HEK293 (cell line): Measurements from ENCODE around the gene ZNF385D.

Experiments used
- CTCF ChIA-PET: fragments of 350-600 bp; formaldehyde crosslinking; extraction: SDS; loops from one replicate; lab custom pipeline; 2021; ENCODE audit warnings: antibody characterized with exemption; lab: Yijun Ruan, JAX
- POLR2A ChIA-PET: fragments of 300-600 bp; formaldehyde crosslinking; extraction: SDS; loops from one replicate; lab custom pipeline; 2020; ENCODE audit warnings: antibody characterized with exemption, inconsistent platforms; lab: Yijun Ruan, JAX
- H3K27ac ChIP-seq: fragments of 200-500 bp; sonication (Bioruptor generic); 2 replicates; pipeline ENCODE4 v1.5.1; 2014; ENCODE audit warnings: low read depth, low read length, control low read depth, inconsistent platforms; ENCODE audit errors: extremely low read depth
- H3K36me3 ChIP-seq, 2 experiments: fragments of 200-500 bp in 1 of 2; sonication (Bioruptor generic) in 1 of 2; 1 replicate in 1 of 2; 2 replicates in 1 of 2; pipeline ENCODE4 v1.5.1; 2014 to 2017; ENCODE audit warnings: inconsistent platforms in 2 of 2, low read length in 2 of 2; ENCODE audit not compliant: control insufficient read depth in 2 of 2, insufficient read depth in 1 of 2
- H3K4me1 ChIP-seq: fragments of 200-500 bp; sonication (Bioruptor generic); 2 replicates; pipeline ENCODE4 v1.5.1; 2014; ENCODE audit warnings: mild to moderate bottlenecking, low read length, inconsistent platforms; ENCODE audit not compliant: control insufficient read depth, insufficient read depth
- H3K4me3 ChIP-seq: 2 replicates; pipeline ENCODE4 v1.5.1; 2011; ENCODE audit warnings: low read depth, mild to moderate bottlenecking, control low read depth, low read length, moderate library complexity
- H3K9me3 ChIP-seq: fragments of 200-500 bp; sonication (Bioruptor generic); 2 replicates; pipeline ENCODE4 v1.5.1; 2014; ENCODE audit warnings: low read depth, low read length, inconsistent platforms; ENCODE audit not compliant: control insufficient read depth, insufficient read depth
- BCL11A ChIP-seq: fragments of 450-650 bp; formaldehyde crosslinking; IDR thresholded peaks from 2 replicates; pipeline ENCODE4 v1.5.1; 2016; ENCODE audit warnings: low read depth, missing biosample characterization, missing genetic modification characterization
- HOXA7 ChIP-seq: sonication (generic); formaldehyde crosslinking; IDR thresholded peaks from 2 replicates; pipeline ENCODE4 v1.8.1; 2022; ENCODE audit warnings: missing genetic modification reagents, borderline replicate concordance
- KLF17 ChIP-seq: fragments of 450-650 bp; formaldehyde crosslinking; IDR thresholded peaks from 2 replicates; pipeline ENCODE4 v1.5.1; 2016; ENCODE audit warnings: missing biosample characterization, missing genetic modification characterization
- PBX3 ChIP-seq: sonication (generic); formaldehyde crosslinking; IDR thresholded peaks from 2 replicates; pipeline ENCODE4 v1.8.1; 2022; ENCODE audit warnings: mild to moderate bottlenecking, moderate library complexity, missing genetic modification reagents
- YY2 ChIP-seq: fragments of 450-650 bp; formaldehyde crosslinking; IDR thresholded peaks from 2 replicates; pipeline ENCODE4 v1.5.1; 2016; ENCODE audit warnings: missing biosample characterization, missing genetic modification characterization
- ZBTB21 ChIP-seq: fragments of 450-650 bp; formaldehyde crosslinking; IDR thresholded peaks from 2 replicates; pipeline ENCODE4 v1.5.1; 2017; ENCODE audit warnings: missing biosample characterization, missing genetic modification characterization
- ZFP69B ChIP-seq: fragments of 450-650 bp; formaldehyde crosslinking; IDR thresholded peaks from 2 replicates; pipeline ENCODE4 v1.5.1; 2016; ENCODE audit warnings: missing biosample characterization, missing genetic modification characterization
- ZNF140 ChIP-seq: fragments of 450-650 bp; formaldehyde crosslinking; IDR thresholded peaks from 2 replicates; pipeline ENCODE4 v1.5.1; 2016; ENCODE audit warnings: missing biosample characterization, missing genetic modification characterization
- ZNF18 ChIP-seq: fragments of 450-650 bp; formaldehyde crosslinking; IDR thresholded peaks from 2 replicates; pipeline ENCODE4 v1.5.1; 2016; ENCODE audit warnings: missing biosample characterization, missing genetic modification characterization
- ZNF362 ChIP-seq: fragments of 450-650 bp; formaldehyde crosslinking; IDR thresholded peaks from 2 replicates; pipeline ENCODE4 v1.5.1; 2016; ENCODE audit warnings: missing biosample characterization, missing genetic modification characterization
- ZNF416 ChIP-seq: fragments of 450-650 bp; formaldehyde crosslinking; IDR thresholded peaks from 2 replicates; pipeline ENCODE4 v1.5.1; 2016; ENCODE audit warnings: missing biosample characterization, missing genetic modification characterization
- ZNF473 ChIP-seq: fragments of 450-650 bp; formaldehyde crosslinking; IDR thresholded peaks from 2 replicates; pipeline ENCODE4 v1.5.1; 2017; ENCODE audit warnings: missing biosample characterization, missing genetic modification characterization
- ZNF501 ChIP-seq: fragments of 450-650 bp; formaldehyde crosslinking; IDR thresholded peaks from 2 replicates; pipeline ENCODE4 v1.5.1; 2016; ENCODE audit warnings: missing biosample characterization, missing genetic modification characterization
- ZNF600 ChIP-seq: fragments of 450-650 bp; formaldehyde crosslinking; IDR thresholded peaks from 2 replicates; pipeline ENCODE4 v1.5.1; 2016; ENCODE audit warnings: missing biosample characterization, missing genetic modification characterization
- ZNF621 ChIP-seq: fragments of 450-650 bp; formaldehyde crosslinking; IDR thresholded peaks from 2 replicates; pipeline ENCODE4 v1.5.1; 2017; ENCODE audit warnings: missing biosample characterization, missing genetic modification characterization
- ZSCAN4 ChIP-seq: fragments of 450-650 bp; formaldehyde crosslinking; IDR thresholded peaks from 2 replicates; pipeline ENCODE4 v1.5.1; 2017; ENCODE audit warnings: missing biosample characterization, missing genetic modification characterization
- ZSCAN5A ChIP-seq: fragments of 450-650 bp; formaldehyde crosslinking; IDR thresholded peaks from 2 replicates; pipeline ENCODE4 v1.5.1; 2016; ENCODE audit warnings: missing biosample characterization, missing genetic modification characterization

ZNF385D gene

GRCh38 chr3:21624524-21624923, 126.5 kb downstream of the ZNF385D start:
- H3K36me3 ChIP-seq, result no peaks in the 10 kb centered on the region
- H3K27ac ChIP-seq, result no peak overlapping the region
- ChIA-PET POLR2A (no interaction called here), CTCF (no interaction called here)
- H3K4me3 ChIP-seq, result no peak overlapping the region
- TF ChIP-seq PBX3 (CRISPR knock-in tag) (no peak), BCL11A (tag by site-specific recombination) (no peak), ZNF473 (tag by site-specific recombination) (no peak), ZNF416 (tag by site-specific recombination) (no peak), ZNF18 (no peak), KLF17 (tag by site-specific recombination) (no peak), YY2 (tag by site-specific recombination) (no peak), ZBTB21 (no peak), ZNF362 (tag by site-specific recombination) (no peak), HOXA7 (no peak), ZNF140 (tag by site-specific recombination) (no peak), ZNF501 (no peak), ZFP69B (tag by site-specific recombination) (no peak), ZSCAN5A (tag by site-specific recombination) (no peak), ZNF600 (tag by site-specific recombination) (no peak)
- no peaks in the 10 kb centered on the region for H3K9me3 ChIP-seq
- H3K4me1 ChIP-seq, result no peaks in the 10 kb centered on the region

- no peak overlapping the region for H3K27ac ChIP-seq
- H3K9me3 ChIP-seq, result no peaks in the 10 kb centered on the region
- no peak overlapping the region for H3K4me3 ChIP-seq
- H3K4me1 ChIP-seq, result no peaks in the 10 kb centered on the region
- POLR2A ChIA-PET, result no interaction called here
- no peak for TF ChIP-seq ZNF621 (tag by site-specific recombination)
- 0 out of 2 replicates have a peak, but pooled peaks have one; percentile 11 for TF ChIP-seq ZSCAN4 (tag by site-specific recombination)
- no peaks in the 10 kb centered on the region for H3K36me3 ChIP-seq
- CTCF ChIA-PET, result interaction anchor here (0.6 to 1.0 kb wide), 2 partner anchors 8 to 92 kb away, joined by 3 to 6 read pairs; no protein-coding TSS in a partner anchor
Observed at GRCh38 chr3:21621181-21621651, 129.8 kb downstream of the ZNF385D start.
